ENCODE measurements around the gene KCNQ4. TPM values are rescaled to one million over a fixed set of nuclear protein-coding genes. Genes with fewer than 3 reads are reported as not detected.

KCNQ4 gene
- total RNA-seq, 1 experiment from 2014 or later: 1.6 TPM

DNA sequence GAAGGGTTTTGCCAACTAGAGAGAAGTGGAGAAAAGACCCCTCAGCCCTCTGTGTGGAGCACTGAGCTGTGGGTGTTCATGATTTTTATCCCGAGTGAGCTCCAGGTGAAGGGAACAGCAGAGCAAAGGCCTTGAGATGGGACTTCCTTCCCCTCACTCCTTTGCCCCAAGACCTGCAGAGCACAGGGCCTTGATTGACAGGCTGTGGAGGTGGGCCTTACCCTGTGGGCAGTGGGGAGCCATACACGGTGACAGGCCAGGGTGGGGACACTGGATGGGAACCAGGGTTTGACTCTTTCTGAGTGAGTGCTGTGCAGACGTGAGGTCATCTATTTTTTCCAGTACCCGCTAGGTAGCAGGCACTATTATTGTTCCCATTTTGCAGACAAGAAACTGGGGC is 10.5 kb downstream of the KCNQ4 start:
- ChIA-PET POLR2A (no interaction called here), CTCF (no interaction called here)
- no TSS peak for BruUV-seq (replicated peaks)
- no peak overlapping the region for H3K27ac Mint-ChIP-seq (ENCODE audit: unreplicated experiment)
- DNase-seq: no peak
- Histone ChIP-seq H3K4me3 (ENCODE audit: low read depth, low read length) (no peak overlapping the region), H3K27me3 (replicated peaks; ENCODE audit: control insufficient read depth, insufficient read depth, low read length) (no peaks in the 10 kb centered on the region), H3K9me3 (no peaks in the 10 kb centered on the region), H3K4me1 (no peaks in the 10 kb centered on the region), H3K36me3 (ENCODE audit: control insufficient read depth, insufficient read depth, low read length) (no peaks in the 10 kb centered on the region)
- TF ChIP-seq, protein P1, sequence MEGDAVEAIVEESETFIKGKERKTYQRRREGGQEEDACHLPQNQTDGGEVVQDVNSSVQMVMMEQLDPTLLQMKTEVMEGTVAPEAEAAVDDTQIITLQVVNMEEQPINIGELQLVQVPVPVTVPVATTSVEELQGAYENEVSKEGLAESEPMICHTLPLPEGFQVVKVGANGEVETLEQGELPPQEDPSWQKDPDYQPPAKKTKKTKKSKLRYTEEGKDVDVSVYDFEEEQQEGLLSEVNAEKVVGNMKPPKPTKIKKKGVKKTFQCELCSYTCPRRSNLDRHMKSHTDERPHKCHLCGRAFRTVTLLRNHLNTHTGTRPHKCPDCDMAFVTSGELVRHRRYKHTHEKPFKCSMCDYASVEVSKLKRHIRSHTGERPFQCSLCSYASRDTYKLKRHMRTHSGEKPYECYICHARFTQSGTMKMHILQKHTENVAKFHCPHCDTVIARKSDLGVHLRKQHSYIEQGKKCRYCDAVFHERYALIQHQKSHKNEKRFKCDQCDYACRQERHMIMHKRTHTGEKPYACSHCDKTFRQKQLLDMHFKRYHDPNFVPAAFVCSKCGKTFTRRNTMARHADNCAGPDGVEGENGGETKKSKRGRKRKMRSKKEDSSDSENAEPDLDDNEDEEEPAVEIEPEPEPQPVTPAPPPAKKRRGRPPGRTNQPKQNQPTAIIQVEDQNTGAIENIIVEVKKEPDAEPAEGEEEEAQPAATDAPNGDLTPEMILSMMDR (IDR thresholded peaks at IDR 0.05; ENCODE audit: insufficient read depth in 1 of 2, low read depth in 1 of 2, low read length in 1 of 2, severe bottlenecking in 1 of 2, unreplicated experiment in 1 of 2): no peak
- H3K27me3 Mint-ChIP-seq (ENCODE audit: insufficient read depth, unreplicated experiment): no peaks in the 10 kb centered on the region
- H3K9me3 Mint-ChIP-seq (ENCODE audit: unreplicated experiment): no peaks in the 10 kb centered on the region
- H3K4me1 Mint-ChIP-seq (ENCODE audit: low read depth, unreplicated experiment): no peaks in the 10 kb centered on the region
- no peak overlapping the region for H3K4me3 Mint-ChIP-seq (ENCODE audit: unreplicated experiment)
- H3K36me3 Mint-ChIP-seq (ENCODE audit: insufficient read depth, unreplicated experiment): no peaks in the 10 kb centered on the region
- intact Hi-C loops (cut with micrococcal nuclease; ENCODE audit: unreplicated experiment): no loop called here

DNA sequence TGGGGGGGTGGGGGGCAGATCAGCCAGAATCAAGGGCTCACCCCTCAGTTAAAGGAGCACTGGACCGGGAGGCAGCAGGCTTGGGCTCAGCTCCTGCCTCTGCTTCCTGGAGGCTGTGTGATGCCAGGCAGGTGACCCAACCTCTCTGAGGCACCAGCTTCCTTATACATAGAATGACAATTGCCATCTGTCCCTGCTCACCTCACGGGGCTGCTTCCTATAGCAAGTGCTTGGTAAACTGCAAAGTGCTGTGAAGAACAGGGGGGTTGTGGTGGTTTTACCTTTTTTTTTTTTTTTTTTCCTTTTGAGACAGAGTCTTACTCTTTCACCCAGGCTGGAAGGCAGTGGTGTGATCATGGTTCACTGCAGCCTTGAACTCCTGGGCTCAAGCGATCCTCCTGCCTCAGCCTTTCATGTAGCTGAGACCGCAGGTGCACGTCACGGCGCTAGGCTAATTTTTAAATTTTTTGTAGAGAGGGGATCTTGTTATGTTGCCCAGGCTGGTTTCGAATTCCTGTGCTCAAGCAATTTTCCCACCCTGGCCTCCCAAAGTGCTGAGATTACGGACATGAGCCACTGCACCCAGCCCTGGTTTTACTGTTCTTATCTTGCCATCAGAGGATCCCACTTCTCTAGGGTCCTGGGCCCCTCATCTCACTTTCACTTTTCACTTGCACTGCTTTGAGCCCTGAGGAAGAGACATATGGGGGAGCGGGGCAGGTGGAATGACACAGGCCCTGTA is 11.6 kb downstream of the KCNQ4 start:
- Mint-ChIP-seq H3K36me3 (ENCODE audit: insufficient read depth, unreplicated experiment) (no peaks in the 10 kb centered on the region), H3K9me3 (ENCODE audit: unreplicated experiment) (no peaks in the 10 kb centered on the region), H3K27me3 (ENCODE audit: insufficient read depth, unreplicated experiment) (no peaks in the 10 kb centered on the region), H3K4me3 (ENCODE audit: unreplicated experiment) (no peak overlapping the region), H3K4me1 (ENCODE audit: low read depth, unreplicated experiment) (no peaks in the 10 kb centered on the region), H3K27ac (ENCODE audit: unreplicated experiment) (no peak overlapping the region)
- intact Hi-C loops (cut with micrococcal nuclease; ENCODE audit: unreplicated experiment): no loop called here
- no TSS peak for BruUV-seq (replicated peaks)
- DNase-seq: no peak
- Histone ChIP-seq H3K4me1 (no peaks in the 10 kb centered on the region), H3K4me3 (ENCODE audit: low read depth, low read length) (no peak overlapping the region), H3K9me3 (no peaks in the 10 kb centered on the region), H3K36me3 (ENCODE audit: control insufficient read depth, insufficient read depth, low read length) (no peaks in the 10 kb centered on the region), H3K27me3 (replicated peaks; ENCODE audit: control insufficient read depth, insufficient read depth, low read length) (no peaks in the 10 kb centered on the region)
- CTCF ChIA-PET: no interaction called here
- POLR2A ChIA-PET: no interaction called here
- TF ChIP-seq, protein P1 (IDR thresholded peaks at IDR 0.05; ENCODE audit: insufficient read depth in 1 of 2, low read depth in 1 of 2, low read length in 1 of 2, severe bottlenecking in 1 of 2, unreplicated experiment in 1 of 2): no peak

DNA sequence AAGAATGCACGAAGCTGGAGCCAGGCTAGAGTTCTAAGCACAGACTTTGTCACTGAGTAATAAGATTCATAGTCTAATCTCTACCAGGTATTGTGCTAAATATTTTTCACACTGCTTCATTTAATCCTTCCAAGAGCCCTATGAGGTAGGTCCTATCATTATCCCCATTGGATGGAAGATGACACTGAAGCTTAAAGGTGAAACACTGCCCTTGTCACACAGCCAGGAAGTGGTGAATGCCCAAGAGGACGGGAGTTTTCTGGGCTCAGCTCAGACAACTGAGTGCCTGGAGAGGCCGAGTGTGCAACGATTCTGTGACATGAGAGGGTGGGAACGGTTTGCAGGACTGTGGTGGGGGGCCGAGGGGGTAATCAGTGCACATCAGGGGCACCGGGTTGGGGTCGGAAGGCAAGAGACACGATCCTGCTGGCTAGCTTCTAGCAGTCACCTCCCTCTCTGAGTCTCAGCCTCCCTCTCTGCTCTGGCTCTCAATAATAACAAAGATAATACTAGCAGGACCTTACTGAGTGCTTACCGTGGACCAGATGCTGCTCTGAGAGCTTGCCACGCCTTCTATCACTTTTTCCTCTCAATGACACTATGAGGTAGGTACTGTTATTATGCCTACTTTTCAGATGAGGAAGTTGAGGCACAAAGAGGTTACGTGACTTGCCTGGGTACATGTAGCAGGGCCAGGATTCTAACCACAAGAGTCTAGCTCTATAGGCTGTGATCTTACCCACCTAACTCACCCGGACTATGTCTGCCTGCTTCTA is 12.4 kb downstream of the KCNQ4 start:
- intact Hi-C loops (cut with micrococcal nuclease; ENCODE audit: unreplicated experiment): no loop called here
- Mint-ChIP-seq H3K9me3 (ENCODE audit: unreplicated experiment) (no peaks in the 10 kb centered on the region), H3K36me3 (ENCODE audit: insufficient read depth, unreplicated experiment) (no peaks in the 10 kb centered on the region), H3K4me3 (ENCODE audit: unreplicated experiment) (no peak overlapping the region), H3K4me1 (ENCODE audit: low read depth, unreplicated experiment) (no peaks in the 10 kb centered on the region), H3K27me3 (ENCODE audit: insufficient read depth, unreplicated experiment) (no peaks in the 10 kb centered on the region), H3K27ac (ENCODE audit: unreplicated experiment) (no peak overlapping the region)
- CTCF ChIA-PET: no interaction called here
- no peaks in the 10 kb centered on the region for H3K9me3 ChIP-seq
- DNase-seq: no peak
- POLR2A ChIA-PET: no interaction called here
- no peaks in the 10 kb centered on the region for H3K27me3 ChIP-seq (replicated peaks; ENCODE audit: control insufficient read depth, insufficient read depth, low read length)
- H3K36me3 ChIP-seq (ENCODE audit: control insufficient read depth, insufficient read depth, low read length): no peaks in the 10 kb centered on the region
- H3K4me3 ChIP-seq (ENCODE audit: low read depth, low read length): no peak overlapping the region
- TF ChIP-seq, protein P1 (IDR thresholded peaks at IDR 0.05; ENCODE audit: insufficient read depth in 1 of 2, low read depth in 1 of 2, low read length in 1 of 2, severe bottlenecking in 1 of 2, unreplicated experiment in 1 of 2): no peak
- no TSS peak for BruUV-seq (replicated peaks)
- no peaks in the 10 kb centered on the region for H3K4me1 ChIP-seq

Data from Caco-2 (cell line).